HL-60 (cell line): ENCODE data around the gene TRIB2.

Experiments
- GABPA ChIP-seq: IDR thresholded peaks from 2 replicates; pipeline ENCODE4 v1.6.1; 2012; ENCODE audit warnings: low read depth
- POLR2AphosphoS5 ChIP-seq: IDR thresholded peaks from 2 replicates; pipeline ENCODE4 v1.6.1; 2012; ENCODE audit warnings: low read depth
- SPI1 ChIP-seq: IDR thresholded peaks from 2 replicates; pipeline ENCODE4 v1.6.1; 2012; ENCODE audit warnings: low read depth, mild to moderate bottlenecking, borderline replicate concordance
- TF ChIP-seq, protein P1 (sequence below): IDR thresholded peaks from one replicate; pipeline ENCODE4 v1.5.1; 2011; ENCODE audit warnings: low read length, control low read depth, inconsistent platforms; ENCODE audit not compliant: insufficient read depth
- TF ChIP-seq, protein P2 (sequence below): IDR thresholded peaks from 2 replicates; pipeline ENCODE4 v1.6.1; 2012; ENCODE audit warnings: low read depth; ENCODE audit not compliant: insufficient replicate concordance

DNA sequence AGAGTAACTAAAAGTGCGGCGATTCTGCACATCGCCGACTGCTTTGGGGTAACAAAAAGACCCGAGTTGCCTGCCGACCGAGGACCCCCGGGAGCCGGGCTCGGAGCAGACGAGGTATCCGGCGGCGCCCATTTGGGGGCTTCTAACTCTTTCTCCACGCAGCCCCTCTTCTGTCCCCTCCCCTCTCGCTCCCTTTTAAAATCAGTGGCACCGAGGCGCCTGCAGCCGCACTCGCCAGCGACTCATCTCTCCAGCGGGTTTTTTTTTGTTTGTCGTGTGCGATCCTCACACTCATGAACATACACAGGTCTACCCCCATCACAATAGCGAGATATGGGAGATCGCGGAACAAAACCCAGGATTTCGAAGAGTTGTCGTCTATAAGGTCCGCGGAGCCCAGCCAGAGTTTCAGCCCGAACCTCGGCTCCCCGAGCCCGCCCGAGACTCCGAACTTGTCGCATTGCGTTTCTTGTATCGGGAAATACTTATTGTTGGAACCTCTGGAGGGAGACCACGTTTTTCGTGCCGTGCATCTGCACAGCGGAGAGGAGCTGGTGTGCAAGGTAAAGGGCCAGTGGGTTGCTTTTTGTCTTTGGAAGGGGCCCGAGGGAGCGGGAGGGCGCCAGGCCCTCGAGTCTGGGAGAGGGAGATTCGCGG is 1.4 kb downstream of the TRIB2 start:
- TF ChIP-seq, protein P1, sequence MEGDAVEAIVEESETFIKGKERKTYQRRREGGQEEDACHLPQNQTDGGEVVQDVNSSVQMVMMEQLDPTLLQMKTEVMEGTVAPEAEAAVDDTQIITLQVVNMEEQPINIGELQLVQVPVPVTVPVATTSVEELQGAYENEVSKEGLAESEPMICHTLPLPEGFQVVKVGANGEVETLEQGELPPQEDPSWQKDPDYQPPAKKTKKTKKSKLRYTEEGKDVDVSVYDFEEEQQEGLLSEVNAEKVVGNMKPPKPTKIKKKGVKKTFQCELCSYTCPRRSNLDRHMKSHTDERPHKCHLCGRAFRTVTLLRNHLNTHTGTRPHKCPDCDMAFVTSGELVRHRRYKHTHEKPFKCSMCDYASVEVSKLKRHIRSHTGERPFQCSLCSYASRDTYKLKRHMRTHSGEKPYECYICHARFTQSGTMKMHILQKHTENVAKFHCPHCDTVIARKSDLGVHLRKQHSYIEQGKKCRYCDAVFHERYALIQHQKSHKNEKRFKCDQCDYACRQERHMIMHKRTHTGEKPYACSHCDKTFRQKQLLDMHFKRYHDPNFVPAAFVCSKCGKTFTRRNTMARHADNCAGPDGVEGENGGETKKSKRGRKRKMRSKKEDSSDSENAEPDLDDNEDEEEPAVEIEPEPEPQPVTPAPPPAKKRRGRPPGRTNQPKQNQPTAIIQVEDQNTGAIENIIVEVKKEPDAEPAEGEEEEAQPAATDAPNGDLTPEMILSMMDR, result no peak
- TF ChIP-seq POLR2AphosphoS5 (no peak), GABPA (no peak), SPI1 (no peak)
- TF ChIP-seq, protein P2, sequence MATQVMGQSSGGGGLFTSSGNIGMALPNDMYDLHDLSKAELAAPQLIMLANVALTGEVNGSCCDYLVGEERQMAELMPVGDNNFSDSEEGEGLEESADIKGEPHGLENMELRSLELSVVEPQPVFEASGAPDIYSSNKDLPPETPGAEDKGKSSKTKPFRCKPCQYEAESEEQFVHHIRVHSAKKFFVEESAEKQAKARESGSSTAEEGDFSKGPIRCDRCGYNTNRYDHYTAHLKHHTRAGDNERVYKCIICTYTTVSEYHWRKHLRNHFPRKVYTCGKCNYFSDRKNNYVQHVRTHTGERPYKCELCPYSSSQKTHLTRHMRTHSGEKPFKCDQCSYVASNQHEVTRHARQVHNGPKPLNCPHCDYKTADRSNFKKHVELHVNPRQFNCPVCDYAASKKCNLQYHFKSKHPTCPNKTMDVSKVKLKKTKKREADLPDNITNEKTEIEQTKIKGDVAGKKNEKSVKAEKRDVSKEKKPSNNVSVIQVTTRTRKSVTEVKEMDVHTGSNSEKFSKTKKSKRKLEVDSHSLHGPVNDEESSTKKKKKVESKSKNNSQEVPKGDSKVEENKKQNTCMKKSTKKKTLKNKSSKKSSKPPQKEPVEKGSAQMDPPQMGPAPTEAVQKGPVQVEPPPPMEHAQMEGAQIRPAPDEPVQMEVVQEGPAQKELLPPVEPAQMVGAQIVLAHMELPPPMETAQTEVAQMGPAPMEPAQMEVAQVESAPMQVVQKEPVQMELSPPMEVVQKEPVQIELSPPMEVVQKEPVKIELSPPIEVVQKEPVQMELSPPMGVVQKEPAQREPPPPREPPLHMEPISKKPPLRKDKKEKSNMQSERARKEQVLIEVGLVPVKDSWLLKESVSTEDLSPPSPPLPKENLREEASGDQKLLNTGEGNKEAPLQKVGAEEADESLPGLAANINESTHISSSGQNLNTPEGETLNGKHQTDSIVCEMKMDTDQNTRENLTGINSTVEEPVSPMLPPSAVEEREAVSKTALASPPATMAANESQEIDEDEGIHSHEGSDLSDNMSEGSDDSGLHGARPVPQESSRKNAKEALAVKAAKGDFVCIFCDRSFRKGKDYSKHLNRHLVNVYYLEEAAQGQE, result no peak
